ENCODE results near the gene AADACL2.

GRCh38 chr3:151774235-151774634 lies 40.5 kb downstream of the AADACL2 start:
- TF ChIP-seq, protein P1, sequence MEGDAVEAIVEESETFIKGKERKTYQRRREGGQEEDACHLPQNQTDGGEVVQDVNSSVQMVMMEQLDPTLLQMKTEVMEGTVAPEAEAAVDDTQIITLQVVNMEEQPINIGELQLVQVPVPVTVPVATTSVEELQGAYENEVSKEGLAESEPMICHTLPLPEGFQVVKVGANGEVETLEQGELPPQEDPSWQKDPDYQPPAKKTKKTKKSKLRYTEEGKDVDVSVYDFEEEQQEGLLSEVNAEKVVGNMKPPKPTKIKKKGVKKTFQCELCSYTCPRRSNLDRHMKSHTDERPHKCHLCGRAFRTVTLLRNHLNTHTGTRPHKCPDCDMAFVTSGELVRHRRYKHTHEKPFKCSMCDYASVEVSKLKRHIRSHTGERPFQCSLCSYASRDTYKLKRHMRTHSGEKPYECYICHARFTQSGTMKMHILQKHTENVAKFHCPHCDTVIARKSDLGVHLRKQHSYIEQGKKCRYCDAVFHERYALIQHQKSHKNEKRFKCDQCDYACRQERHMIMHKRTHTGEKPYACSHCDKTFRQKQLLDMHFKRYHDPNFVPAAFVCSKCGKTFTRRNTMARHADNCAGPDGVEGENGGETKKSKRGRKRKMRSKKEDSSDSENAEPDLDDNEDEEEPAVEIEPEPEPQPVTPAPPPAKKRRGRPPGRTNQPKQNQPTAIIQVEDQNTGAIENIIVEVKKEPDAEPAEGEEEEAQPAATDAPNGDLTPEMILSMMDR (IDR thresholded peaks at IDR 0.05; ENCODE audit: low read depth, low read length, missing input control) = no peak
- TF ChIP-seq GABPA (IDR thresholded peaks at IDR 0.05 in 1 of 2, conservative IDR thresholded peaks at IDR 0.05 in 1 of 2) (no peak), YY1 (IDR thresholded peaks at IDR 0.05) (no peak), TAF1 (conservative IDR thresholded peaks at IDR 0.05) (no peak), RAD21 (IDR thresholded peaks at IDR 0.05) (no peak), NR2F2 (IDR thresholded peaks at IDR 0.05) (no peak), JUND (IDR thresholded peaks at IDR 0.05) (no peak), EGR1 (IDR thresholded peaks at IDR 0.05; ENCODE audit: low read depth in 2 of 2) (no peak), REST (IDR thresholded peaks at IDR 0.05) (no peak), RXRA (IDR thresholded peaks at IDR 0.05) (no peak)
- TF ChIP-seq, protein P2, sequence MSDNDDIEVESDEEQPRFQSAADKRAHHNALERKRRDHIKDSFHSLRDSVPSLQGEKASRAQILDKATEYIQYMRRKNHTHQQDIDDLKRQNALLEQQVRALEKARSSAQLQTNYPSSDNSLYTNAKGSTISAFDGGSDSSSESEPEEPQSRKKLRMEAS (IDR thresholded peaks at IDR 0.05) = no peak
- TF ChIP-seq, protein P3, sequence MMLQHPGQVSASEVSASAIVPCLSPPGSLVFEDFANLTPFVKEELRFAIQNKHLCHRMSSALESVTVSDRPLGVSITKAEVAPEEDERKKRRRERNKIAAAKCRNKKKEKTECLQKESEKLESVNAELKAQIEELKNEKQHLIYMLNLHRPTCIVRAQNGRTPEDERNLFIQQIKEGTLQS (IDR thresholded peaks at IDR 0.05) = no peak

Data from liver (tissue), 3 donors.